GM23248 (cell line): ENCODE measurements around the gene ZNF804B. TPM values are rescaled to one million over a fixed set of nuclear protein-coding genes. Genes with fewer than 3 reads are reported as not detected.

Source experiments
- DNase-seq: peaks from one replicate; pipeline ENCODE4 v3.0.0-alpha.2; 2015
- H2AFZ ChIP-seq: fragments of 200-600 bp; sonication (generic); 2 replicates; pipeline ENCODE4 v1.6.1; 2016; ENCODE audit warnings: antibody characterized with exemption
- H3F3A ChIP-seq: fragments of 200-600 bp; sonication (generic); 2 replicates; pipeline ENCODE4 v1.6.1; 2016; ENCODE audit warnings: mild to moderate bottlenecking, antibody characterized with exemption, mixed run types; ENCODE audit not compliant: insufficient read depth
- H3K27ac ChIP-seq: fragments of 200-600 bp; sonication (generic); 2 replicates; pipeline ENCODE4 v1.5.1; 2016; ENCODE audit warnings: mild to moderate bottlenecking
- H3K27me3 ChIP-seq: fragments of 200-600 bp; sonication (generic); replicated peaks from 2 replicates; pipeline ENCODE4 v1.6.1; 2016; ENCODE audit warnings: mild to moderate bottlenecking; ENCODE audit not compliant: insufficient read depth
- H3K36me3 ChIP-seq: fragments of 200-600 bp; sonication (generic); 2 replicates; pipeline ENCODE4 v1.6.1; 2016; ENCODE audit warnings: low read depth, mild to moderate bottlenecking
- H3K4me1 ChIP-seq: fragments of 200-600 bp; sonication (generic); 2 replicates; pipeline ENCODE4 v1.6.1; 2016; ENCODE audit warnings: mild to moderate bottlenecking; ENCODE audit not compliant: insufficient read depth
- H3K4me2 ChIP-seq: fragments of 200-600 bp; sonication (generic); one replicate; pipeline ENCODE4 v1.6.1; 2016; ENCODE audit warnings: mild to moderate bottlenecking; ENCODE audit not compliant: unreplicated experiment
- H3K4me3 ChIP-seq: fragments of 200-600 bp; sonication (generic); 2 replicates; pipeline ENCODE4 v1.5.1; 2016; ENCODE audit warnings: mild to moderate bottlenecking
- H3K79me2 ChIP-seq: fragments of 200-600 bp; sonication (generic); 2 replicates; pipeline ENCODE4 v1.6.1; 2016; ENCODE audit warnings: mild to moderate bottlenecking; ENCODE audit not compliant: insufficient read depth
- H3K9ac ChIP-seq: fragments of 200-600 bp; sonication (generic); 2 replicates; pipeline ENCODE4 v1.6.1; 2016; ENCODE audit warnings: mild to moderate bottlenecking
- H3K9me2 ChIP-seq: fragments of 200-600 bp; sonication (generic); 2 replicates; pipeline ENCODE4 v1.6.1; 2016; ENCODE audit warnings: mixed run types, mild to moderate bottlenecking, moderate library complexity; ENCODE audit not compliant: insufficient read depth
- H3K9me3 ChIP-seq: fragments of 200-600 bp; sonication (generic); one replicate; pipeline ENCODE4 v1.6.1; 2017; ENCODE audit warnings: low read depth
- H4K20me1 ChIP-seq: fragments of 200-600 bp; sonication (generic); 2 replicates; pipeline ENCODE4 v1.6.0; 2016; ENCODE audit not compliant: insufficient read depth
- EZH2 ChIP-seq: fragments of 200-600 bp; sonication (generic); IDR thresholded peaks from 2 replicates; pipeline ENCODE4 v1.6.1; 2018; ENCODE audit warnings: antibody characterized with exemption, mild to moderate bottlenecking; ENCODE audit not compliant: insufficient read depth, poor library complexity, severe bottlenecking
- EZH2phosphoT487 ChIP-seq: fragments of 200-600 bp; sonication (generic); IDR thresholded peaks from 2 replicates; pipeline ENCODE4 v1.6.1; 2018; ENCODE audit warnings: antibody characterized with exemption, moderate library complexity, mild to moderate bottlenecking, low read depth; ENCODE audit not compliant: insufficient read depth
- WGBS, 2 experiments: methylation state at CpG; one replicate each; pipeline ENCODE4 v1.1.6; 2015 to 2017; ENCODE audit warnings: low lambda C conversion rate in 2 of 2, low coverage in 1 of 2; ENCODE audit errors: missing lambda C conversion rate in 2 of 2; 5-methylcytosine and 5-hydroxymethylcytosine counted together
- in situ Hi-C: fragments of 300-500 bp; cut with MboI; formaldehyde crosslinking; loops from 2 replicates; pipeline ENCODE4 v1.15.0; 2020
- polyA plus RNA-seq: library from polyadenylated mRNA; unstranded; fragments of >200 nt; fragmentation: Nextera tagmentation; extraction: Ambion mirVana; gene quantifications from 2 replicates; pipeline ENCODE4 v1.2.1, GENCODE V29; 2016
- total RNA-seq: library from RNA; depleted of rRNA; stranded (reverse); fragments of >200 nt; shearing (Covaris generic); gene quantifications from 2 replicates; pipeline ENCODE4 v1.2.3, GENCODE V29; 2014

Gene ZNF804B
- total and polyA plus RNA-seq, 2 experiments from 2014 or later = not detected

DNA sequence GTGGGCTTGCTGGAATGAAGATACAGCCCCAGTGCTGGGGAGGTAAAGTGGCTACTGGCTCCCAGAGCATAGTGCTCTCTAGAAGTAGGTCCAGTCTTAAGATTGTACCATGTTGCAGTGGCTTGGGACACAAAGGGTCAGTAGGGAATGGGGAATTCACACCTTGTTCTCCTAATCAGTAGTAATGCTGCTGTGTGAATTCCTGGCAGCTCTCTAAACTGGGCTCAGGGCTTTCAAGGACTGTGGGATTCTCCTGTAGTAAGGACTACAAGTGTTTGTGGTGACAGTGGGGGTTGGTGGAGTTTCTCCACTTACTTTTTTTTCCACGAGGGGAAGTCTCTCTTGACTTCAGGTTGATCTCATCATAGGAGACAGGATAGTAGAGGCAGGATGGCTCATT, 262.2 kb downstream of the ZNF804B start:
- no peaks in the 10 kb centered on the region for H3K9me2 ChIP-seq
- H3K9ac ChIP-seq = no peak overlapping the region
- H3K4me3 ChIP-seq = no peak overlapping the region
- H3K79me2 ChIP-seq = no peaks in the 10 kb centered on the region
- H3K27ac ChIP-seq = no peak overlapping the region
- no peaks in the 10 kb centered on the region for H4K20me1 ChIP-seq
- TF ChIP-seq EZH2phosphoT487 = no peak
- TF ChIP-seq EZH2 = no peak
- H2AFZ ChIP-seq = no peak overlapping the region
- in situ Hi-C loops = no loop called here
- no peak for DNase-seq
- no peaks in the 10 kb centered on the region for H3K36me3 ChIP-seq
- no peak overlapping the region for H3K4me2 ChIP-seq
- H3K9me3 ChIP-seq = no peaks in the 10 kb centered on the region
- no peaks in the 10 kb centered on the region for H3F3A ChIP-seq
- H3K27me3 ChIP-seq = no peaks in the 10 kb centered on the region
- 0% methylated on average over 1 of the region's 1 CpG for WGBS, 2 experiments
- no peaks in the 10 kb centered on the region for H3K4me1 ChIP-seq

DNA sequence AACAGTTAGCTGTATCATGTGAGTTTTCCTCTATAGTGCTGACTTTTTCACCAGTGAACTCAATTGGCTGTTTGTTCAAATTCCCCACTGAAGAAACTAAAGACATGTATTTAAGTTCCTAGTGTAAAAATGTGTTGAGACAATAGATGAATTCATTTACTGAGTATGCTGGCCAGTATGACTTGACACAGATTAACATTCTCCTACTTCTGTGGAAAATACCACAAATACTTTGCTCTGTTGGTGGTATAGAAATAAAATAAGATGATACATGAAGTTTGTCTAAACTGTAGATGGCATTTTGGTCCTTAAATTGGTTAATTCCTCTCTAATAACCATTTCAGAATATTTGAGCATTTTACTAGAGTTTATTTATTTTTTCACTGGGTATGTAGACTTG, 263.7 kb downstream of the ZNF804B start:
- no peaks in the 10 kb centered on the region for H3K9me2 ChIP-seq
- no peak overlapping the region for H2AFZ ChIP-seq
- no peaks in the 10 kb centered on the region for H3K27me3 ChIP-seq
- H3K36me3 ChIP-seq = no peaks in the 10 kb centered on the region
- no peaks in the 10 kb centered on the region for H4K20me1 ChIP-seq
- TF ChIP-seq EZH2phosphoT487 (no peak), EZH2 (no peak)
- no peak for DNase-seq
- in situ Hi-C loops = no loop called here
- no peak overlapping the region for H3K27ac ChIP-seq
- no peak overlapping the region for H3K9ac ChIP-seq
- H3K4me3 ChIP-seq = no peak overlapping the region
- H3F3A ChIP-seq = no peaks in the 10 kb centered on the region
- no peaks in the 10 kb centered on the region for H3K79me2 ChIP-seq
- no peaks in the 10 kb centered on the region for H3K9me3 ChIP-seq
- no peak overlapping the region for H3K4me2 ChIP-seq
- H3K4me1 ChIP-seq = no peaks in the 10 kb centered on the region

DNA sequence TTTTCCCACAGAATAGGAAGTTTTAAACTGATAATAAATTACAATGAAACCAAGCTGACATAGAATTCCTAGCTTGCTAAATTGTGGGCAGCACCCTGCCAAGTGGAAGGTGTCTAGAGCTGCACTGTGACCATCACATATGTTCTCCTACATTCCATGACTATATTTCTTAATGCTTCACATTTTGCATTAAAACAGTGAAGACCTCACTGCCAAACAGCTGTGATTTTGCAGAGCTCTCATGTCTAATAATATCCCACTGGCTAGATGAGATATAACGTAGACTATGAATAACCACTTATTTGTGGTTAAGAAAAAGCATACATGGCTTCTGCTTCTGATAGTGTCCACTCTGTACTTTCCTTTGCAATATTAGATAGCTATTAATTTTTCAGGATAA, 264.4 kb downstream of the ZNF804B start:
- Histone ChIP-seq H3K4me3 (no peak overlapping the region), H3K4me1 (no peaks in the 10 kb centered on the region), H3K27me3 (no peaks in the 10 kb centered on the region), H3K9ac (no peak overlapping the region), H4K20me1 (no peaks in the 10 kb centered on the region), H3K4me2 (no peak overlapping the region), H3K27ac (no peak overlapping the region), H3K9me2 (no peaks in the 10 kb centered on the region), H3F3A (no peaks in the 10 kb centered on the region), H3K9me3 (no peaks in the 10 kb centered on the region), H3K79me2 (no peaks in the 10 kb centered on the region), H2AFZ (no peak overlapping the region), H3K36me3 (no peaks in the 10 kb centered on the region)
- in situ Hi-C loops = no loop called here
- TF ChIP-seq EZH2 = no peak
- no peak for TF ChIP-seq EZH2phosphoT487
- no peak for DNase-seq
- 21 to 26% methylated on average over 1 of the region's 1 CpG for WGBS, 2 experiments

DNA sequence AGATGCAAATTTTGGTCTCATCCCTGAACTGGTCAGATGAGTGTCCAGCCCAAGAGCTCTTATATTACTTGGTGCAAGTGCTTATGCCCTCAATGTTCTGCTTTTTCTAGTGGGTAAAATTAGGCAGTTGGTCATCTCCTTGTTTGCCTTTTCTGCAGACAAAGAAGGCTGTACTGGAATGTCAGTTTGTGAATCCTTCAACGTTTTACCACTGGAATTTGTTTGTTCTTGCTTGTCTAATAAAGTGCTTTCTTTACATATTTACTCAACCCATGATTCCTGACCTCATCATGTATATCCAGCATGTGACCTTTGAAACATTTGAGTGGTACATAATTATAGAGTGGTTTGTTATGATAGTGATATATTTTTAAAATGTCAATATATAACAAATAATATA, 268.3 kb downstream of the ZNF804B start:
- no peaks in the 10 kb centered on the region for H4K20me1 ChIP-seq
- H3K27ac ChIP-seq = no peak overlapping the region
- no peaks in the 10 kb centered on the region for H3K36me3 ChIP-seq
- no peaks in the 10 kb centered on the region for H3K27me3 ChIP-seq
- no peak overlapping the region for H3K4me3 ChIP-seq
- no peaks in the 10 kb centered on the region for H3K4me1 ChIP-seq
- in situ Hi-C loops = no loop called here
- no peaks in the 10 kb centered on the region for H3K79me2 ChIP-seq
- no peaks in the 10 kb centered on the region for H3K9me2 ChIP-seq
- TF ChIP-seq EZH2 = no peak
- no peak for TF ChIP-seq EZH2phosphoT487
- H3K4me2 ChIP-seq = no peak overlapping the region
- H3K9ac ChIP-seq = no peak overlapping the region
- no peak overlapping the region for H2AFZ ChIP-seq
- no peaks in the 10 kb centered on the region for H3F3A ChIP-seq
- no peak for DNase-seq
- H3K9me3 ChIP-seq = no peaks in the 10 kb centered on the region
- WGBS, 2 experiments = 0% methylated on average over 1 of the region's 1 CpG

- no peaks in the 10 kb centered on the region for H3K9me3 ChIP-seq
- H3K79me2 ChIP-seq = no peaks in the 10 kb centered on the region
- no peaks in the 10 kb centered on the region for H4K20me1 ChIP-seq
- TF ChIP-seq EZH2 (no peak), EZH2phosphoT487 (no peak)
- 41 to 47% methylated on average over 4 of the region's 4 CpGs for WGBS, 2 experiments
- no peak for DNase-seq
- H3K4me1 ChIP-seq = no peaks in the 10 kb centered on the region
- H3K36me3 ChIP-seq = no peaks in the 10 kb centered on the region
- no peaks in the 10 kb centered on the region for H3K9me2 ChIP-seq
- no peak overlapping the region for H3K4me2 ChIP-seq
- in situ Hi-C loops = no loop called here
- no peak overlapping the region for H3K9ac ChIP-seq
- H2AFZ ChIP-seq = no peak overlapping the region
- H3K27ac ChIP-seq = no peak overlapping the region
- no peaks in the 10 kb centered on the region for H3K27me3 ChIP-seq
- no peak overlapping the region for H3K4me3 ChIP-seq
- H3F3A ChIP-seq = no peaks in the 10 kb centered on the region
Observed at GRCh38 chr7:89028319-89028718, 268.8 kb downstream of the ZNF804B start.
